HG03135 (cell line): ENCODE measurements around the gene GIMAP7.
"Not testable (repeated sequence)": the region's sequence is repeated elsewhere in the genome, so short reads cannot be mapped to it uniquely, and the experiment has no call there.

Experiments
- ATAC-seq: cut with Tn5 transposase; IDR thresholded peaks from one replicate; pipeline ENCODE4 v1.9.1; 2021; ENCODE audit warnings: mild to moderate bottlenecking, moderate library complexity; ENCODE audit not compliant: unreplicated experiment

GIMAP7 gene

DNA sequence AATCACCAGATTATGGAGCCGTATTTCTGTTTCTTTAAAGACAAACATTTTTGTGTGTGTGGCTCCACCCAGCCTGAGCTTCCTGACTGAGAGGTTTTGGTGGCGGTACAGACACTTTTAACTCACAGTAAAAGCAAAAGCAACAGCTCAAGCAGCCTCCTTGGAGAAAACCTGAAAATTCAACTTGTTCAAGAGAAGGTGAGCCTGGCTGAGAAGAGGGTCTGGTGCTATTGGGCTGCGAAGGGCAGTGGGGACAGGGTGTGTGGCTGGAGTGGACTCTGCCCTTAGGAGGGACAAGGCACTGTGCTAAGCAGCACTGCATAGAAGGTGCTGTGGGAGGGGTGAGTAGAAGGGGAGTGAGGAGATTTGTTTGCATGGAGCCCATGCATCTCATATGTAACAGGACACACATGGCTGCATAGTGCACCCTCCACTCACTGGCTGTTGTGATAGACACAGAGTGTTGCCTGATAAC lies at the start of gene GIMAP7:
Gene GIMAP7 (plus strand): TSS at position 125 of the 475 bp plus-strand sequence. CDS start 5,103 bp downstream, outside the sequence.
- peak; percentile 66 for ATAC-seq

DNA sequence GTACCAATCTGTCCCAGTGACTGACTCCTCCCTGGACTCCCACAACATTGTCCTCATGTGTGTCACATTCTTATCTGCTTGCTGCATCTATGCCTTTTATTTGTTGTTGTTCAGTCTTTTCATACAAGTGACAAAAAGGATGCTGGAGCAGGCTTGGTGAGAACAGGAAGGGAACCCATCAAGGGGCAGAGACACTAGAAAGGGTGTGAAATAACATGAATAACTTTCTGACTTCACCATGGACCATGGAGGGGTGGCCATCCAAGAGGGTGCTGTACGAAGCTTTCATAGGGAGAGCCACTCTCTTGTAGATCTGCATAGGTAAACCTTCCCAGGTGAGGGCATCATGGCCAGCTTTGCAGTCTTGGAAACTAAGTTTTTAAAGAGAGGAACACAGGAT lies 49.7 kb upstream of the GIMAP7 start:
- ATAC-seq = no peak

DNA sequence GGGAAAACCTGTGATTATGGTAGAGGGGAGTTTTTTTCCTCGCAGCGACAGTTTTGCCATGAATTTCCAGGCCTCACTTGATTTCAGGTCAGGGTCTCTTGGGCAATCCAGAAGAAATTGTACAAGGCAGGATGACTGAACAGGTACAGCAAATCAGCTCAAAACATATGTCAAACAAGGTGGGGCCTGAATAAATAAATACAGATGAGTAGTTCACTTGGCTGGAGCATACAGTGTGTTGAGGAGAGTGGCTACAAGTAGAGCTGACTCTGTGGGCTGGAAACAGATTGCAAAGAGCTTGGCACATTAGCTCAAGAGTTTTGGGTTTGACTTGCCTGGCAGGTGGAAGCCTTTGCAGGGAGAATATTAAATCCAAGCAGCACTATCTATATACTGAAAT lies 49.3 kb upstream of the GIMAP7 start:
- no peak for ATAC-seq

DNA sequence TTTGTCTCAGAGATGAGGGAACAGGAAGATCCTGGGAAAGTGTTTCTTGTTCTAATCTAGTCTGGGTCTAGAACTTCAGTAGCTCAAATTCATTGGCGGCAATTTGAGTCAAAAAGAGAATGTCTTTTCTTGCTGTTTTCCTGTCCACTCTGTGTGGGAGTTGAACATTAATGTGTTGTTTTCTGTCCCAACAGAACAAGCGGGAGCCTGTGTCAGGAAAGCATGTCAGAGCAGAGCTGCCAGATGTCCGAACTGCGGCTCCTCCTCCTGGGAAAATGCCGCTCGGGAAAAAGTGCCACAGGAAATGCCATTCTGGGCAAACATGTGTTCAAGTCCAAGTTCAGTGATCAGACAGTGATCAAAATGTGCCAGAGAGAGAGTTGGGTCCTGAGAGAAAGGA lies 48.2 kb upstream of the GIMAP7 start:
- ATAC-seq = no peak

DNA sequence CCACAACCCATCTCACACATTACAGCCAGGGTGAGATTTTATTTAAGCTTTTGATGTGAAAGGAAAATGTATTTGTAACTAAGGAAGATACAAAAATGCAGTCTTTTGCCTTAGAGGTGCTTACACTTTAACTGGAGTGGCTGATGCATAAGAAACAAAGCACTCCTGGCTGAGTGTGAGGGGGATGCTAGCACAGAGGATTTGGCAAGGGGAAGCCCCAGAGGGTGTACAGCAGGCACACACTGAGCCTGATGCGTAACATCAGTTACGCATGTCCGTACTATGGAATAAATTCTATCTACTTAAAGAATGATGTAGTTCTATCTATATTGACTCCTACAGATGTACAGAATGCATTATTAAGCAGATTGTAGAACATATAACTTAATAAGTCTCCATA lies 46.4 kb upstream of the GIMAP7 start:
- ATAC-seq = no peak

DNA sequence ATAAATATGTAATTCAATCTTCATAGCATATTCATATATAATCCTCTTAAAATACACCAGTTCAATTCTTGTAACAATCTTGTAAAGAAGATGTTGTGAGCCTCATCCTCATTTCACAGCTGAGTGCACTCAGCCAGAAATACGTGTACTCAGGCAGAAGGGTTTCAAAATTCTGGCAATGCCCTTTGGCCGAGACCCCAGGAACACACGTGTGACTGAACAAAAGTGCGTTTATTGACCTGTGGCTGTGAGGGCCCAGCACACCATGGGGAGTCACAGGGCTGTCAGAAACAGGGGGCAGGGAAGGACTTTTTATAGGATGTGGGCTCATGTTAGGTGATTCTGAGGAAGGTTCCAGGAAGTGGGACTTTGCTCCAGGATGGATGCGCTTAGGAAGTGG lies 42.8 kb upstream of the GIMAP7 start:
- ATAC-seq = no peak

DNA sequence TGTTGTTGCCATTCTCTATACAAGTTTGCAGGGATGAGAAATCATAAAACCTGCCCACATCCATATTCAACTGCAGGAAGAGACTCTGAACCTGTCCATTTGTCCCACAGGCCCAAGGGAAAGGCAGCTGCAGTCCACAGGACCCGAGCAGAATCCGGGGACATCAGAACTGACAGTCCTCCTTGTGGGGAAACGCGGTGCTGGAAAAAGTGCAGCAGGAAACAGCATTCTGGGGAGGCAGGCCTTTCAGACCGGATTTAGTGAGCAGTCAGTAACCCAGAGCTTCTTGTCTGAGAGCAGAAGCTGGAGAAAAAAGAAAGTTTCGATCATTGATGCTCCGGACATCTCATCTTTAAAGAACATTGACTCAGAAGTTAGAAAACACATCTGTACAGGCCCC lies 40.8 kb upstream of the GIMAP7 start:
- ATAC-seq = no peak

DNA sequence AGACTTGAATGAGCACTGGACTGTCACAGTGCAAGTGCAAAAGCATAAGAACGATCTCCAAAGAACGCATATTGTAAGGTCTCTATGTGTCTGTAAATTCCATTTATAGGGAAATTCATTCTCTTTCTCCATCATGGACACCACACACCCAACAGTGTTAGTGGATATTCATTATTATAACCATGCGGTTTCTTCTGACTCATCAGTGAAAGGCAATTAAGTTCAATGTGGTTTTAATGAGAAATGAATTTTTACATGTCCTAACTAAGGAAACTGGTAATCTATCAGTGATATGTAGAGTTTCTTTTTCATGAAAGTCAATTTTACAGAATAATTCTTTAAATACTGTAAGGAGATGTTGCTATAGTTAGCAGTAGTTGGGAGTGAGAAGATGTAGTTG lies 38.4 kb upstream of the GIMAP7 start:
- ATAC-seq = no peak

DNA sequence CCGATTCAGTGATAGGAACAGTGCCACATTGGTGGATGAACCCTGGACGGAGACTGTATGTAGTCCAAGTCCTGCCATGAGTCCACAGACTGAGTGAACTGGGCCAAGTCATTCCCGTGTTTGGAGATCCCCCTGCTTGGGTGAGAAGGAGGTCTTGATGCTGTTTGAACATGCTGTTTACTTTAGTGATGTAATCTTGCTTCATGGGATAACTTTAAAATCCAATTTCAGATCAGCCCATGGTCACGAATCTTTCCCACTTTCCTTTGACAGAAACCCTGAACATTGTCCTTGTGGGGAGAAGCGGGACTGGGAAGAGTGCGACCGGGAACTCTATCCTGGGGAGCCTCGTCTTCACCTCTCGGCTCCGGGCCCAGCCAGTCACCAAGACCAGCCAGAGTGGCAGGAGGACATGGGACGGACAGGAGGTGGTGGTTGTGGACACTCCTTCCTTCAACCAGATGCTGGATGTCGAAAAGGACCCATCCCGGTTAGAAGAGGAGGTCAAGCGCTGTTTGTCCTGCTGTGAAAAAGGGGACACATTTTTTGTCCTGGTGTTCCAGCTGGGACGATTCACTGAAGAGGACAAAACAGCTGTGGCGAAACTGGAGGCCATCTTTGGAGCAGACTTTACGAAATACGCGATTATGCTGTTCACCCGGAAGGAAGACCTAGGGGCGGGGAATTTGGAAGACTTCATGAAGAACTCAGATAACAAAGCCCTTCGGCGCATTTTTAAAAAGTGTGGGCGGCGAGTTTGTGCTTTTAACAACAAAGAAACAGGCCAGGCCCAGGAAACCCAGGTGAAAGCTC lies 37.6 kb upstream of the GIMAP7 start:
- no peak for ATAC-seq

DNA sequence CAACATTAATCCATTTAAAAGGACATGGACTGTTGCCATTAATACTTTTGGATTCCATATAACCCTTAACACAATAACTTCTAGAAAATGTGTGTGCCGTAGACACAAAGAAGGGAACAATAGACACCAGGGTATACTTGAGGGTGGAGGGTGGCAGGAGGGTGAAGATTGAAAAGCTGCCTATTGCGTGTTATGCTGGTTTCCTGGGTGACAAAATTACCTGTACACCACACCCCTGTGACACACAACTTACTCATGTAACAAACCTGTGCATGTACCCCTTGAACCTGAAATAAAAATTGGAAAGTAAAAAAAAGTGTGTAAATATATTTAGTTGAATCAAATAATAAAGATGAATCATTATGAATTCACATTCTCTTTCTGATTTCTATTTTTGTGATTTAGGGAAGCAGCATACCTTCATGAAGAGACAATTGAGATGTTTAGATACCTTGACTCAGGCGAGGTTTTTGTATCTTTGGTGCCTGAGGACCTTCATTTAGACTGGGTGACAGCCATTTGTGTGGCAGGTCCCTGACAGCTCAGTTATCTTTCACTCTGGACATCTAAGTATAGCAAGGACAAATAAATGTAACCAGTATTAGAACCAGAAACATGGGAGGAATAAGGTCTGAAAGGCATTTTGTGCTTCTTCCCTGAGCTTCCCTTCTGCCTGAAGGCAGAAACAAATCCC lies 35.5 kb upstream of the GIMAP7 start:
- no peak for ATAC-seq

DNA sequence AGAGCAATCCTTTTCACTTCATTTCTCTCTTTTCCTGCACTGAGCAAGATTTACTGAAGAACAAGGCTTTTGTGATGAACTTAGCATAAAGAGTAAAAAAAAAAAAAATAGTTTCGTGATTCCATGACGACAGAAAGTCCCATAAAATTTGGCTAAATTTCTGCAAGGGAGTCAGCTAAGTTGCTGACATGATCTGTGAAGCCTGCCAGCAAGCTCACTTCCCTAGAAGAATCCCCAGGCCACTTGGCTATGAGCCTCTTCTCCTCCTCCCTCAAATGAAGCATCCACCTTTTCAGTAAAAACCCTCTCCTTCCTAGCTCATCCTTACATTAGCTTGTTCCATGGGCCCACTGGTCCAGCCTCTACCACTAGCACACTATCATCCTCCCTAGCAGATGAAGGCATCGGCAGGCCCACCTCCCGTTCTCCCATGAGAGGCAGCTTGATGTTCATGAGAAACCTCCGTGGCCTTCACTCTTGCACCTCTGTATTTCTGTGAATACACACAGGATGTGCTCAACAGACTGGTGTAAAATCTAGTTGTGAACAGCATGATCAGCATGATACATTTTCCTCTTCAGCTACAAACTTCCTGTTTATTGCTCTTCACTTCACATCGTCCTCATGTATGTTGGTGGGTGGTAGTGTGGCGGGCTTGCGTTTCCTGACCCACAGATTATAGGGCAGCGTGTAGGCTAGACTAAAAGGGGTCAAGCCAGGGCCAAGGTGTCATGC lies 33.3 kb upstream of the GIMAP7 start:
- ATAC-seq = no peak

DNA sequence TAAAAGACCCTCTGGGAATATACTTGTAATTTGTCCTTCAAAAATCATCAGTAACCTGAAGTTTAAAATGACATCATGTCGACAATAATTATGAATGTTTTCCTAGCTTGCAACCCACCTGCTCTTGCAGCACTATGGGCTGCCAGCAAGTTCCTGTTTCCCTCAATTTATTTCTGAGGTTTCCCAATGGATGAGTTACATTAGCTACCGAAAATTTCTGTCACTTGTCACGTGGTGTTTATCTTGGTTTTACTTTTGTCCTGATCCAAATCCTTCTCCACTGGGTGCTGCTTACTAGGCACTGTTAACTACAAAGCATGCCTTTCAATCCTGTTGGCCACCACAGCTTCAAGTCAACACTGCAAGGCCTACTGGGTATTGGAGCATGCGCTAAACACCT lies 32.8 kb upstream of the GIMAP7 start:
- no peak for ATAC-seq

DNA sequence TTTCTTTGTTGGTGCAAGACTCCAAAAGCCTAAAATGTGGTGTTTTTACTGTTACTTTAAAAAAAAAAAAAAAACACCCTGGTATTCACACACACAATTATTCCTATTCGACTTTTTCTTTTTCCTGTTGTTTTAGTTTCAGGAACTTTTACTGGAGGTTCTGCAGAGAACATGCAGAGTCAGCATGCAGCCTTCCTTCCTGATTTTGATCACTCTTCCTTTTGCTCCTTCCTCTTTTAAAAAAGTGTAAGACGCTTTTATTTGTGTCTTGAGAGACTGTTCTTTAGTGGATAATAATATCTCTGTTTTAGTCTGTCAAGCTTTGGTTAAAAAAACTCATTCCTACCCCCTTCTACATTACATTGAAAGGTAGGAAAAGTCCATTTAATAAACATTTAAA lies 31.2 kb upstream of the GIMAP7 start:
- not testable (repeated sequence) for ATAC-seq

DNA sequence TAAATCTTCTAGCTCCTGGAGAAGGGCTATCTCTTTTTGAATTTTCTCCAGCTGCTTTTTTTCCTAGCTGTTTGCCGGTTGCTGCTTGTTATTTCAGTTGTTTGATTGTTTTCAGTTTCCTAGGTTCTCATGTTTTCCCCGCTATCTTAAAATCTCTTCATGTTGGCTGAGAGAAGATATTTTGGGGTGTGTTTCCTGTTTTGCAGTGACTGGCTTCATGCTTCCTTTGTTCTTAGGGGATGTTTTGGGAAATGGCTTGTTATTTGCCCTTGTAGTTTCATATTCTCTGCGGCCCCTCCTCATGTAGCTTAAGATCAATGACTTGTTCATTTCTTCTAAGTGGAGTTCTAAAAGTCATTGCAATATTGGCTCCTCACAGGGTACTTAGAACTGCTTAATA lies 30.6 kb upstream of the GIMAP7 start:
- ATAC-seq = not testable (repeated sequence)

DNA sequence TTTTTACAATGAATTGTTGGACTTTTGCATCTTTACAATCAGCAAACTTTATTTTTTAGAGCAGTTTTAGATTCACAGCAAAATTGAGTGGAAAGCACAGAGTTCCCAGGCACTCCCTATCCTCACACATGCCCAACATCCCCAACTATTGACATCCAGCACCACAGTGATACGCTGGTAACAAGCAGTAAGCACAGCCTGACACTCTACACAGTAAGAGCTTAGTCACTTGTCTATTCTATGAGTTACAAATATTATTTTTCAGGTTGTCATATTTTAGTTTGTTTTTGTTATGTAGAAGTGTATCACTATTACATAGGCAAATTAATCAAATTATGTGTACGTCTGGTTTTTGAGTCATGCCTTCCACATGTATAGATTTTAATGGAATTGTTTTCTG lies 27.0 kb upstream of the GIMAP7 start:
- no peak for ATAC-seq

DNA sequence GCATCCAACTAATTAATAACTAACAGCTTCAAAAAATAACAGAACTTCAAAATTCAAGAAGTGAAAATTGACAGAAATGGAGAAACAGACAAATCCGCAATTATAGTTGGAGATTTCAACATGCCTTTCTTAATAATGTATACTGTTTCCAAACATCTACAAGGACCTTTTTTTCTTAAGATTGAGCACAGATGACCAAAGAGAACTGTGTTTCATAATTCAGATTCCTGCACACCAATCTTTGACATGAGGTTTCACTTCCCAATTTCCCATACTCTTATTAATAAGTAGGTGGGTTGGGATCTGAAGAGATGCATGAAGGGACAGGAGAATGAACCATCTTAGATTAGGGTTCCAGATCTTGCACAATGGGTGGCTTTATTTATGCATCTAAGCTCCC lies 24.9 kb upstream of the GIMAP7 start:
- no peak for ATAC-seq

DNA sequence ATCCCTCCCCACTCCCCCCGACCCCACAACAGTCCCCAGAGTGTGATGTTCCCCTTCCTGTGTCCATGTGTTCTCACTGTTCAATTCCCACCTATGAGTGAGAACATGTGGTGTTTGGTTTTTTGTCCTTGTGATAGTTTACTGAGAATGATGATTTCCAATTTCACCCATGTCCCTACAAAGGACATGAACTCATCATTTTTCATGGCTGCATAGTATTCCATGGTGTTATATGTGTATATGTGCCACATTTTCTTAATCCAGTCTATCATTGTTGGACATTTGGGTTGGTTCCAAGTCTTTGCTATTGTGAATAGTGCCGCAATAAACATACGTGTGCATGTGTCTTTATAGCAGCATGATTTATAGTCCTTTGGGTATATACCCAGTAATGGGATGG lies 21.2 kb upstream of the GIMAP7 start:
- not testable (repeated sequence) for ATAC-seq

DNA sequence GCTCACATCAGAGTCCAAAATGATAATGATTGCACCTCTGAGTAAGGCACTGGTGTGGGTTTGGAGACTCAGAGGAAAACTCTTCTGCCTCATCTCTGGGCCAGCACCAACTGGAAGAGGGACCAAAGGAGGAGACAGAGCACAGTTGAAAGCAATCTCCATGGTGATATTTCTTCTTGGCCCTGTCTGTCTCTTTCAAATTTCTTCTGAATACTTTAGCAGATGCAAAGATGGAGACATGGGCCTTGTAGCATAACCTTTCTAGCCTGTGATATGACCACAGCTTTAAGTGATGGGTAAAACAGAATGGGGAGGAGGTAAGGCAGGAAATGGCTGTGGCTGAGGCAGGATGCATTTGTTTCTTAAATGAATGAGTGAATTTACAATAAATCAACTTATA lies 12.2 kb upstream of the GIMAP7 start:
- no peak for ATAC-seq

DNA sequence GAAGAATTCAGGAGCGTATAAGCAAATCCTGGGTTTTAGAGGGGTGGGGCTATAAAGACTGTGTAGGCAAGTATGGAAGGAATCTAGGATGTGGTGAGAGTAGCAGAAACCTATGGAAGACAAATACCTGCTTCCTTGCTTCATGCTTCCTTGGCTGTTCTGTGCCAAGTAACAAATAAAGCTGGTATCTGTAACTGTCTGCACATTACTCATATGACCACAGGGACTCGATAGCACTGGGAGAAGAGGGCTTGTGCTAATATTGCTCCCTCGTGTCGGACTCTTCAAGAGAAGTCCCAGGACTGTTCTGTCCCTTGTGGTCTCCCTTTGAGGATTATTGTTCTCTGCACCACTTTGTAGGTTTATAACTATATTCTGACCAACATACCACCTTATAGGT lies 11.5 kb upstream of the GIMAP7 start:
- ATAC-seq = no peak

DNA sequence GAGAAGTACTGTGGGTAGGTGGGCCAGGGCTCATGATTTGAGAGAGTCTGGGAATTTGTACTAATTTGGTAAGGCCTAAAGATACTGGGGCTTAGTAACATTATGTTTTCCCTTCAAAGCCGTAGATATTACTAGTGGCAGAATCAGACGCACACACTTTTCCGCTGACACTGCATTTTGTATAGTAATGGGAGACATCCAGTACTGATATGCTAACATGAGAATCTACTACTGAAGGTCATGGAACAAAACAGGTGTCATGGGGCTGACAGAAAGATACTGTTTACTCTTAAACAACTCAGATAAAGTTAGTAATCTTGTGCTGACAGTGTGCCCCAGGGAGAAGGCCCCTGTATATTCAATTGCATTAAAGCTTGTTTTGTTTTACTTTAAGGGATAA lies 11.1 kb upstream of the GIMAP7 start:
- no peak for ATAC-seq

DNA sequence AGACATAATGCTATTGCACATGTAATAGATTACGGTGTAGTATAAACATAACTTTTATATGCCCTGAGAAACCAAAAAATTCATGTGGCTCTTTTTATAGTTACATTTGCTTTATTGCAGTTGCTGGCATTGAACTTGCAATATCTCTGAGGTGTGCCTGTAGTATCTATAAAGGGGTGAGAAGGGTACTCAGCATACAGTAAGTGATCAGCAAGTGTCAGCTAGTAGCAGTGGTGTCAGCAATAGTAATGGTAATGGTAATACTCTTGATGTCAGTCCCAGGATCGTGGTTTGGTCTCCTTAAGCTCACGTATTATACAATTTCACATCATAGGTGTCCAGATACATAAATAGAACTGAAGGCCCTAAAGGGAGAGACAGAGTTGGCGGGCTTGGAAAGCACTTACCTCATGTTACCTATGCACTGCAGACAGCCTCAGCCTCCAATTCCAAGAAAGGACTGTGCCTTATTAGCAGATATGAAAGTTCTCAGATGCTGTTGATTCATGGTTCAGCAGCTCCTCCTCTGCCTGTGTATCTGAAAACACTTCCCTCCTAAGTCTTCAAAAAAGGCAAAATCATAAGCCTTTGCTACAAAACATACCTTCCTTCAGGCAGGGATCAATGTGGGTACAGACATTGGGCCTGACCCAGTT lies 6.6 kb upstream of the GIMAP7 start:
- no peak for ATAC-seq
